Activated CD8-positive, alpha-beta memory T cell treated with anti-CD3 and anti-CD28 coated beads, Interleukin-2, amount 50 U/mL, for 1 hour (primary cell): ENCODE measurements around the gene TELO2.

Experiments
- DNase-seq: peaks from one replicate; pipeline ENCODE4 v3.0.0-alpha.2; 2020; ENCODE audit errors: extremely low read depth

Gene TELO2

GRCh38 chr16:1518626-1519135, 25.5 kb downstream of the TELO2 start:
- no peak for DNase-seq

GRCh38 chr16:1519831-1520230, 26.7 kb downstream of the TELO2 start:
- DNase-seq, result no peak

- no peak for DNase-seq
These were observed 27.3 kb downstream of the TELO2 start for GRCh38 chr16:1520461-1520860.

GRCh38 chr16:1523581-1524245, 30.6 kb downstream of the TELO2 start:
- DNase-seq, result no peak

GRCh38 chr16:1524366-1524765, 31.2 kb downstream of the TELO2 start:
- no peak for DNase-seq

GRCh38 chr16:1525871-1526607, 32.9 kb downstream of the TELO2 start:
- DNase-seq, result no peak

- DNase-seq, result no peak
These were observed 33.7 kb downstream of the TELO2 start for GRCh38 chr16:1526608-1527555.

GRCh38 chr16:1527836-1528811, 35.0 kb downstream of the TELO2 start:
- DNase-seq, result no peak

- DNase-seq, result no peak
These were observed 35.9 kb downstream of the TELO2 start for GRCh38 chr16:1528921-1529537.

GRCh38 chr16:1530349-1530882, 37.3 kb downstream of the TELO2 start:
- DNase-seq, result no peak

GRCh38 chr16:1530883-1531637, 37.9 kb downstream of the TELO2 start:
- DNase-seq, result no peak

GRCh38 chr16:1531638-1531910, 38.4 kb downstream of the TELO2 start:
- no peak for DNase-seq

- DNase-seq, result no peak
These were observed 39.1 kb downstream of the TELO2 start for GRCh38 chr16:1532081-1532760.

GRCh38 chr16:1532771-1533170, 39.6 kb downstream of the TELO2 start:
- no peak for DNase-seq

GRCh38 chr16:1533443-1533951, 40.3 kb downstream of the TELO2 start, which contains the start of gene TMEM204:
TSS of gene TMEM204 (plus strand) at chr16:1533666. CDS start at chr16:1534276, 610 bp downstream.
- DNase-seq, result no peak

GRCh38 chr16:1534021-1535020, 41.2 kb downstream of the TELO2 start:
- DNase-seq, result no peak
